HG02884 (cell line): Measurements from ENCODE around the gene SYNRG.

Source experiments
- ATAC-seq: cut with Tn5 transposase; IDR thresholded peaks from one replicate; pipeline ENCODE4 v1.9.1; 2021; ENCODE audit warnings: mild to moderate bottlenecking, moderate library complexity; ENCODE audit not compliant: unreplicated experiment

Gene SYNRG

GRCh38 chr17:37502009-37502936 lies 106.9 kb downstream of the SYNRG start:
- no peak for ATAC-seq

GRCh38 chr17:37500378-37500777 lies 108.8 kb downstream of the SYNRG start:
- no peak for ATAC-seq

GRCh38 chr17:37494971-37495370 lies 114.2 kb downstream of the SYNRG start:
- no peak for ATAC-seq

- ATAC-seq = no peak
Observed at GRCh38 chr17:37494401-37494831, 114.8 kb downstream of the SYNRG start.

- no peak for ATAC-seq
Observed at GRCh38 chr17:37493249-37494027, 115.8 kb downstream of the SYNRG start.

- no peak for ATAC-seq
Observed at GRCh38 chr17:37492167-37492566, 117.1 kb downstream of the SYNRG start.

GRCh38 chr17:37490638-37491614 lies 118.3 kb downstream of the SYNRG start:
- ATAC-seq = no peak

GRCh38 chr17:37490022-37490587 lies 119.1 kb downstream of the SYNRG start:
- peak; percentile 37 for ATAC-seq

- ATAC-seq = peak; percentile 59
Observed at GRCh38 chr17:37489197-37490001, 119.8 kb downstream of the SYNRG start, which contains the start of gene DUSP14. DUSP14 (plus strand) TSS chr17:37489891; CDS start chr17:37512273, 22,382 bp downstream.

- ATAC-seq = peak; percentile 10
Observed at GRCh38 chr17:37488607-37489196, 120.5 kb downstream of the SYNRG start.

- ATAC-seq = no peak
Observed at GRCh38 chr17:37488009-37488604, 121.1 kb downstream of the SYNRG start.

GRCh38 chr17:37485938-37486570 lies 123.2 kb downstream of the SYNRG start:
- no peak for ATAC-seq

GRCh38 chr17:37483311-37484039 lies 125.7 kb downstream of the SYNRG start:
- no peak for ATAC-seq

GRCh38 chr17:37481001-37481665 lies 128.1 kb downstream of the SYNRG start:
- ATAC-seq = no peak

GRCh38 chr17:37480427-37480826 lies 128.8 kb downstream of the SYNRG start:
- ATAC-seq = no peak

- no peak for ATAC-seq
Observed at GRCh38 chr17:37479025-37479424, 130.2 kb downstream of the SYNRG start.

GRCh38 chr17:37478187-37478586 lies 131.0 kb downstream of the SYNRG start:
- ATAC-seq = no peak
